ENCODE results near the gene DNAI2.

DNAI2 gene

GRCh38 chr17:74274060-74274708 is at the start of gene DNAI2:
Gene DNAI2, plus strand, starts transcription at chr17:74274234. Its CDS starts 7,584 bp downstream, at chr17:74281818.
- no peak for DNase-seq (ENCODE audit: low read depth)

- no peak for DNase-seq (ENCODE audit: low read depth)
Measured at GRCh38 chr17:74224959-74225725, 48.9 kb upstream of the DNAI2 start.

- no peak for DNase-seq (ENCODE audit: low read depth)
Measured at GRCh38 chr17:74226252-74226651, 47.8 kb upstream of the DNAI2 start.

GRCh38 chr17:74227271-74228080 is 46.6 kb upstream of the DNAI2 start:
- DNase-seq (ENCODE audit: low read depth): no peak

GRCh38 chr17:74228306-74228978 is 45.6 kb upstream of the DNAI2 start:
- no peak for DNase-seq (ENCODE audit: low read depth)

- DNase-seq (ENCODE audit: low read depth): no peak
Measured at GRCh38 chr17:74230896-74231295, 43.1 kb upstream of the DNAI2 start.

GRCh38 chr17:74231928-74232907 is 41.8 kb upstream of the DNAI2 start:
- DNase-seq (ENCODE audit: low read depth): no peak

- DNase-seq (ENCODE audit: low read depth): no peak
Measured at GRCh38 chr17:74233937-74234336, 40.1 kb upstream of the DNAI2 start.

- DNase-seq (ENCODE audit: low read depth): no peak
Measured at GRCh38 chr17:74234486-74234885, 39.5 kb upstream of the DNAI2 start.

GRCh38 chr17:74235040-74235581 is 38.9 kb upstream of the DNAI2 start:
- DNase-seq (ENCODE audit: low read depth): no peak

GRCh38 chr17:74235911-74236371 is 38.1 kb upstream of the DNAI2 start:
- no peak for DNase-seq (ENCODE audit: low read depth)

GRCh38 chr17:74237321-74237720 is 36.7 kb upstream of the DNAI2 start:
- no peak for DNase-seq (ENCODE audit: low read depth)

- peak; percentile 27 for DNase-seq (ENCODE audit: low read depth)
Measured at GRCh38 chr17:74239172-74239571, 34.9 kb upstream of the DNAI2 start.

GRCh38 chr17:74240618-74241205 is 33.3 kb upstream of the DNAI2 start:
- DNase-seq (ENCODE audit: low read depth): peak; percentile 68

- peak; percentile 13 for DNase-seq (ENCODE audit: low read depth)
Measured at GRCh38 chr17:74241431-74241830, 32.6 kb upstream of the DNAI2 start.

- no peak for DNase-seq (ENCODE audit: low read depth)
Measured at GRCh38 chr17:74241847-74242246, 32.2 kb upstream of the DNAI2 start.

GRCh38 chr17:74243013-74243755 is 30.9 kb upstream of the DNAI2 start:
- DNase-seq (ENCODE audit: low read depth): no peak

GRCh38 chr17:74244128-74244527 is 29.9 kb upstream of the DNAI2 start:
- DNase-seq (ENCODE audit: low read depth): no peak

GRCh38 chr17:74244548-74244947 is 29.5 kb upstream of the DNAI2 start:
- DNase-seq (ENCODE audit: low read depth): no peak
